H1 (cell line): ENCODE measurements around the gene FAM222B. TPM values are rescaled to one million over a fixed set of nuclear protein-coding genes. Genes with fewer than 3 reads are reported as not detected.

Experiments
- KDM1A ChIP-seq: fragments of 200-600, 300-600 bp; sonication (generic); IDR thresholded peaks from 2 replicates; pipeline ENCODE4 v1.7.1; 2016; ENCODE audit warnings: mild to moderate bottlenecking, low read length, borderline replicate concordance
- RFX5 ChIP-seq: IDR thresholded peaks from 2 replicates; pipeline ENCODE4 v1.6.1; 2011; ENCODE audit warnings: low read depth, low read length, improper control_type of control experiment, borderline replicate concordance
- SUZ12 ChIP-seq: fragments of 200-600 bp; sonication (generic); IDR thresholded peaks from 2 replicates; pipeline ENCODE4 v1.6.1; 2012; ENCODE audit warnings: mild to moderate bottlenecking, inconsistent platforms, low read length, moderate library complexity, mixed read lengths
- TBP ChIP-seq: IDR thresholded peaks from 2 replicates; pipeline ENCODE4 v1.6.1; 2011; ENCODE audit warnings: low read depth, low read length, improper control_type of control experiment
- TCF12 ChIP-seq: IDR thresholded peaks from 2 replicates; pipeline ENCODE4 v1.6.1; 2011; ENCODE audit warnings: low read depth, mild to moderate bottlenecking, low read length
- polyA plus RNA-seq, 7 experiments: library from polyadenylated mRNA; depleted of rRNA in 3 of 7; stranded (reverse) in 5 of 7; unstranded in 2 of 7; fragments of >200 nt in 5 of 7; fragments of 200-250 nt in 2 of 7; gene quantifications; 1 replicate in 5 of 7; 2 replicates in 1 of 7; 4 replicates in 1 of 7; pipeline versions ENCODE4 v1.2.1 to v1.2.3, GENCODE V29; 2011 to 2013; ENCODE audit warnings: missing spikeins in 2 of 7, mixed read lengths in 2 of 7
- total RNA-seq: library from RNA; stranded (reverse); fragmentation: NEBNext Ultra II Directional; extraction: Animal tissue kit (Norgen Biotek cat#: 25700); gene quantifications from 2 replicates; pipeline ENCODE4 v1.2.1, GENCODE V29; 2021
- TF ChIP-seq, protein P1 (sequence below): IDR thresholded peaks from 2 replicates; pipeline ENCODE4 v1.6.1; 2012; ENCODE audit warnings: inconsistent platforms

Gene FAM222B
- total and polyA plus RNA-seq, 2 of the 8 experiments (the other 6 are each of a cell fraction or from before 2014, with no cell fraction given), result 42.1 to 81.7 TPM

DNA sequence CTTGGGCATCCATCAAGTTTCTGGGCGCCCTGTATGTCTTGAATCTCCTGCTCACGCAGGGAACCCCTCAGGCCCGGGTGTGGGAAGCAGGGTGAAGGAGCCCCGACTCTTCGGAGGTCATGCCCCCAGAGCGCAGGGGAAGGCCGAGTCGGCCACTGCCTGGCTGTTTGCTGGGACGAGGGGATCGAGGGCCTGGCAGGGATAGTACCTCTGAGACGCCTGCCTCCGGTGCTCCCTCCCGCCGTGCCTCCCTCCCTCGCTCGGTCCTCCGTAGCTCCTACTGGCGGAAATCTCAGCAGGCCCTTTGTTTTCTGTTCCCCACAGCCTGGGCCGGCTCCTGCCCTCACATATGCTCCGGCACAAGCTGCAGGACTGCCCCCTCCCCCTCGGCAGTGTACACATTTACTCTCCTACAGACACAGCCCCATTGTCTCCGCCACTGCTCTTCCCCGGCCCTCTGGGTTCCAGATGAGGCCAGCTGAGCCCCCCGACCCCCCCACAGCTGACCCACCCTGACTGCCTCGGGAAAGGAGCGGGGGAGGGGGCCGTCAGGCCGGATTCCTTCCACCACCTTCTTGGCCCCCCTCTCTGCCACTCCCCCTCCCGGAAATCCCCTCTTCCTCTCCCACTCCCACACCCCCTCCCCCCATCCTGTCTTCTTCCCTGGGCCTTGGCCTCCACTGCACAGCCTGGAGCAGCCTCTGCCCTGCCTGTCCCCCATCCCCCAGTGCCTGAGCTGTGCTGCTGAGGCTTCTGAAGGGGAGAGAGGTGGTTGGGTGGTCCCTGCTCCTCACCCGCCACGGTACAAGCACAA lies 97.4 kb downstream of the FAM222B start (continued):
- TF ChIP-seq, protein P1, sequence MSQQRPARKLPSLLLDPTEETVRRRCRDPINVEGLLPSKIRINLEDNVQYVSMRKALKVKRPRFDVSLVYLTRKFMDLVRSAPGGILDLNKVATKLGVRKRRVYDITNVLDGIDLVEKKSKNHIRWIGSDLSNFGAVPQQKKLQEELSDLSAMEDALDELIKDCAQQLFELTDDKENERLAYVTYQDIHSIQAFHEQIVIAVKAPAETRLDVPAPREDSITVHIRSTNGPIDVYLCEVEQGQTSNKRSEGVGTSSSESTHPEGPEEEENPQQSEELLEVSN, result no peak
- TF ChIP-seq RFX5 (no peak), SUZ12 (no peak), KDM1A (0 out of 2 replicates have a peak, but pooled peaks have one; percentile 58), TBP (peak; percentile 46; the same call in 1 of the 2 replicates), TCF12 (no peak)
